Measurements from ENCODE around the gene SLC27A5.
A peak's percentile ranks its signal among the peaks of the same experiment; 100 is the strongest.
"Not testable (repeated sequence)": the region's sequence is repeated elsewhere in the genome, so short reads cannot be mapped to it uniquely, and the experiment has no call there.

Gene SLC27A5

DNA sequence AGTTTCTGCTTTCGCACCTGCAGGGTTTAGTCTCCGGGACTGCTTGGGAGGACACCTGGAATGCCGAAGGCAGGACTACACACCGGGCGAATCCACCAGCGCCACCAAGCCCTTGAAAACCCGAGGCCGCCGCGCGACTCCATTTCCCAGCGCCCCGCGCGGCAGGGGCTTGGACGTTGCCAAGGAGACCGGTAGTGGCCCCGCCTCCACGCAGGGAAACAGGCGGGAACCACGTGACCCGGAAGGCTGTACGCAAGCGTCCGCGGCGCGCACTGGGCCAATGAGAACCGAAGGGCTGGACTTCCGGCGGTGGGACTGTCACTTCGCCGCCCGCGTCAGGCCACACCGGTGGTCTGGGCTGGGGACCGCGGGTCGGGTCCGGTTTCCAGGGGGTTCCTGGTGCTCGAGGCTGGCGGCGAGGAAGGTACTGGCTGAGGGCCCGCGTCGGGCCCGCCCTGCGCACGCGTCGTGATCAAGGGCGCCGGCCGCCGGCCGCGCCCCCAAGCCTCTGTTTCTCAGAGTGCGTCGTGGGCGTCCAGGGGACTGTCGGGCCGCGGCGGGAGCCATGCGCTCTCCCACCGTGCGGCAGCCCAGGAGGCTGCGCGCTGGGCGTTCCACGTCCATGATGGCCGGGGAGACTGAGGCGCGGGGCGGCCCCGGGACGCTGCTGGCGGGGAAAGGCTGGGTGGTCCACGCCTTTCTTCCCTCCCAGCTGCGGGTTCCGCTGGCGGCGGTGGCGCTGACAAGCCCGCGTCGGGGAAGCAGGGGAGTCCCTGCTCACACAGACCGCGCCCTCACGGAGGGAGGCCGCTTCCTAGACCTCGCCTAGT, 44.8 kb downstream of the SLC27A5 start, which contains the start of gene ZNF324:
ZNF324 (plus strand) TSS at position 321 of the 830 bp plus-strand sequence. CDS start 2,106 bp downstream, outside the sequence.
- peak; percentile 99 for DNase-seq

DNA sequence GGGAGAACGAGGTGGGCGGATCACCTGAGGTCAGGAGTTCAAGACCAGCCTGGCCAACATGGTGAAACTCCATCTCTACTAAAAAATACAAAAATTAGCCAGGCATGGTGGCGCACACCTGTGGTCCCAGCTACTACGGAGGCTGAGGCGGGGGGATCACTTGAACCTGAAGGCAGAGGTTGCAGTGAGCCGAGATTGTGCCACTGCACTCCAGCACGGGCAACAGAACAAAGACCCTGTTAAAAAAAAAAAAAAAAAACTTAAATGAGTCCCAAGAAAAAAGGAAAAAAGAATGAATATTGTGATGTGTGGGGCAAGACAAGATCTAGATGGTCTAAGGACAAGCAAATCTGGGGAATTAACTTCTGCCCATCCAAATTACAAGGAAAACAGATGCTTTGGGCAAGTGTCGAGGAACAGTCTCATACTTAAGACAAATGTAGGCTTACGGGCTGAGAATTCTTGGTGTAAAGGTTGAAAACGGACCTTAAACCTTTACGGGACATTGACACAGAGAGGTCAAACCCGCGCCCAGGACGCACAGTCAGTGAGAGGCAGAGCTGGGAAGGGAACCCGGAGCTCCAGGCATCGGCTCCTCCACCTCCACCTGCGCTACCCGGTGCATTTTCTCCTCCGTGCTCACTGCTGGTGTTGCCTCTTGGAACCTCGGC, 45.6 kb downstream of the SLC27A5 start:
- no peak for DNase-seq

DNA sequence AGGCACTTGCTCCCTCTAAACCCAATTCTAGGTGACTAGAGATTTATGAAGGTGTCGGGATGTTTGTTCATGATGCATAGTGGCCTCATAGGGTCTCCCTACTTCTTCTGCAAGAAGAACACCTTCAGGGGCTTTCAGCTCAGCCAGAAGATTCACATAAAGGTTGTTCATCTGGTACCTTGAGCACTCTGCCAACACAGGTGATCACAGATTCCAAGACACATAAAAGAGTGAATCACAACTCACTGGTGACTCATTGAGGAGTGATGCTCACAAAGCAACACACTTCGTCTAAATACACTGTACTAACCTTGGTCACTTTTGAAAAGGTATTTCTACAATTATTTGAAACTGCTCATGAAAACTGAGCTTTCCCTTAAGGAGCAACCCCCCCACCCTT, 51.8 kb downstream of the SLC27A5 start:
- no peak for DNase-seq

DNA sequence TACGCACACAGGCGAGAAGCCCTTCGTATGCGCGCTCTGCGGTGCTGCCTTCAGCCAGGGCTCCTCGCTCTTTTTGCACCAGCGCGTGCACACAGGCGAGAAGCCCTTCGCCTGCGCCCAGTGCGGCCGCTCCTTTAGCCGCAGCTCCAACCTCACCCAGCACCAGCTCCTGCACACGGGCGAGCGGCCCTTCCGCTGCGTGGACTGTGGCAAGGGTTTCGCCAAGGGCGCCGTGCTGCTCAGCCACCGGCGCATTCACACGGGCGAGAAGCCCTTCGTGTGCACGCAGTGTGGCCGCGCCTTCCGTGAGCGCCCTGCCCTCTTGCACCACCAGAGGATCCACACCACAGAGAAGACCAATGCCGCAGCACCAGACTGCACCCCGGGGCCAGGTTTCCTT, 55.7 kb downstream of the SLC27A5 start:
- DNase-seq: no peak

DNA sequence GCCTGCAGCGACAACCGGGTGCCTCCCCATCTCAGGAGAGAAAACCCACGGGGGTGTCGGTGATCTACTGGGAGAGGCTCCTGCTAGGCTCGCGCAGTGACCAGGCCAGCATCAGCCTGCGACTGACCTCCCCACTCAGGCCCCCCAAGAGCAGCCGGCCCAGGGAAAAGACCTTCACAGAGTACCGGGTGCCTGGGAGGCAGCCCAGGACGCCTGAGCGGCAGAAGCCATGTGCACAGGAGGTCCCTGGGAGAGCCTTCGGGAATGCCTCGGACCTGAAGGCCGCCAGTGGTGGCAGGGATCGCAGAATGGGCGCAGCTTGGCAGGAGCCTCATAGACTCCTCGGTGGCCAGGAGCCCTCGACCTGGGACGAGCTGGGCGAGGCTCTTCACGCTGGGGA, 56.5 kb downstream of the SLC27A5 start:
- DNase-seq: no peak

DNA sequence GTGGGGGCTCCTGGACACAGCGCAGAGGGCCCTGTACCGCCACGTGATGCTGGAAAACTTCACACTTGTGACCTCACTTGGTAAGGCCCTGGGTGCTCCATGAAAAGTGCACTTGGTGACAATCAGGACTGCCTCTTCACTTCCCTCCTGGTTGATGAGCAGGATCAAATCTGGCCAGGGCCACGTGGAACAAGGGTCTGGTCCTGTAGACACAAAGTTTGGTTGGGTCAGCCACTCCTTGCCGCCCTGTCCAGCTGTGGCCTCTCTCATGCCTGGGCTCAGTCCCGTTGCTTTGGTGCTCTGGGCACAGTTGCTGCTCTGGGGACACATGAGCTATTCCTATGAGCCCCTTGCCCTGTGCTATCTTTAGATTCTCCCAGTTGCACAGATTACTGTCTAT, 58.0 kb downstream of the SLC27A5 start:
- DNase-seq: no peak

DNA sequence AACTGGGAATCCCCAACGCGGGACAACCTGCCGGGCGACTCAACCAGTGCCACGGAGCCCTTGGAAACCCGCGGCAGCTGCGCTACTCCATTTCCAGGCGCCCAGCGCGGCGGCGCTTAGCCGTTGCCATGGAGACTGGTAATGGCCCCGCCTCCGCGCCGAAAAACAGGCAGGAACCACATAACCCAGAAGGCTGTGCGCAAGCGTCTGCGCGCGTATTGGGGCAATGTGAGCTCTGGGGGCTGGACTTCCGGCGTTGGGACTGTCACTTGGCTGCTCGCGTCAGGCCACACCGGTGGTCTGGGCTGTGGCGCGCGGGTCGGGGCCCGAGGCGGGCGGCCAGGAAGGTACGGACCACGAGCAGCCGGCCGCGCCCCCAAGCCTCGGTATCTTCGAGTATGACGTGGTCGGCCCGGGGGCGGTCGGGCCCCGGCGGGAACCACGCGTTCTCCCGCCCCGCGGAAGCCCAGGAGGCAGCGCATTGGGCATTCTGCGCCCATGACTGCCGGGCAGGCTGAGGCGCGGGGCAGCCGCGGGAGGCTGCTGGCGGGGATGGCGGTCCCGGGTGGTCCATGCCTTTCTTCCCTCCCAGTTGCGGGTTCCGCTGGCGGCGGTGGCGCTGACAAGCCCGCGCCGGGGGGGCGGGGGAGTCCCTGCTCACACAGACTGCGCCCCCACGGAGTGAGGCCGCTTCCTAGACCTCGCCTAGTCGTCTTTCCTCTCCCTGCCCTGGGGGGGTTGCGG, 60.3 kb downstream of the SLC27A5 start, which contains the start of gene ZNF324B:
ZNF324B (plus strand) TSS at position 265 of the 744 bp plus-strand sequence. CDS start 2,080 bp downstream, outside the sequence.
- DNase-seq: peak; percentile 98

DNA sequence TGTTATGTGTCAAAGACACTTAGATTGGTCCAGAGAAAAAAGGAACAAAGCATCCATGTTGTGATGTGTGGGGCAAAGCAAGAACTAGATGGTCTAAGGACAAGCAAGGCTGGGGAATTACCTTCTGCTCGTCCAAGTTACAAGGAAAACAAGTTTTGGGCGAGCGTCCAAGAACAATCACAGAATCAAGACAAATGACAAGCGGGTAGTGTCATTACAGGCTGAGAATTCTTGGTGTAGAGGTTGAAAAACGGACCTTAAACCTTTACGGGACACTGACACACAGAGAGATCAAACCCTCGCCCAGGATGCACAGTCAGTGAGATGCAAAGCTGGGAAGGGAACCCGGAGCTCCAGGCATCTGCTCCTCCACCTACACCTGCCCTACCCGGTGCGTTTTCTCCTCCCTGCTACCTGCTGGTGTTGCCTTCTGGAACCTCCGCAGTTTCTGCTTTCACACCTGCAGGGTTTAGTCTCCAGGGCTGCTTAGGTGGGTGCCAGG, 60.9 kb downstream of the SLC27A5 start:
- no peak for DNase-seq

DNA sequence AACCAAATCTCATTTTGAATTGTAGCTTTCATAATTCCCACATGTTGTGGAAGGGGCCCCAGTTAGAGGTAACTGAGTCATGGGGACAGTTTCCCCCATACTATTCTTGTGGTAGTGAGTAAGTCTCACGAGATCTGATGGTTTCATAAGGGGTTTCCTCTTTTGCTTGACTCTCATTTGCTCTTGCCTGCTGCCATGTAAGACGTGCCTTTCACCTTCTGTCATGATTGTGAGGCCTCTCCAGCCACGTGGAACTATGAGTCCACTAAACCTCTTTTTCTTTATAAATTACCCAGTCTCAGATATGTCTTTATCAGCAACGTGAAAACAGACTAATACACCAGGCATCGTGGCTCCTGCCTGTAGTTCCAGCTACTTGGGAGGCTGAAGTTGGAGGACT, 61.8 kb downstream of the SLC27A5 start:
- DNase-seq: not testable (repeated sequence)

DNA sequence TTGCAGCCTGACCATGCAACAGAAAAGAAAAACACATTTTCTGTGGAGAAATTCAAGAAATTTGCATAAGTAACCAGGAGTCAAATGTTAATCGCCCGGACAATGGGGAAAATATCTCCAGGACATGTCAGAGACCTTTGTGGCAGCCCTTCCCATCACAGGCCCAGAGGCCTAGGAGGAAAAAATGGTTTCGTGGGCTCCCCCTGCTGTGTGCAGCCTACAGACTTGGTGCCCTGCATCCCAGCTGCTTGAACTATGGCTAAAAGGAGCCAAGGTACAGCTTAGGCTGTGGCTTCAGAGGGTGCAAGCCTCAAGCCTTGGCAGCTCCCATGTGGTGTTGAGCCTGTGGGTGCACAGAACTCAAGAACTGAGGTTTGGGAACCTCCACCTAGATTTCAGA, 62.9 kb downstream of the SLC27A5 start:
- DNase-seq: not testable (repeated sequence)
